HG02970 (cell line): Measurements from ENCODE around the gene ADGRG1.

Source experiments
- ATAC-seq: cut with Tn5 transposase; IDR thresholded peaks from one replicate; pipeline ENCODE4 v1.9.1; 2021; ENCODE audit warnings: mild to moderate bottlenecking, moderate library complexity, moderate number of reproducible peaks; ENCODE audit not compliant: unreplicated experiment, low FRiP score

Gene ADGRG1

GRCh38 chr16:57694725-57695679, 66.6 kb downstream of the ADGRG1 start, which contains the start of gene DRC7:
TSS of gene DRC7 (plus strand) at chr16:57694806. CDS start at chr16:57697950, 3,144 bp downstream.
- ATAC-seq: no peak

- no peak for ATAC-seq
Measured at GRCh38 chr16:57695680-57696069, 67.2 kb downstream of the ADGRG1 start.

GRCh38 chr16:57696240-57696639, 67.8 kb downstream of the ADGRG1 start:
- no peak for ATAC-seq

GRCh38 chr16:57697896-57698537, 69.6 kb downstream of the ADGRG1 start:
- ATAC-seq: no peak

GRCh38 chr16:57698812-57699405, 70.5 kb downstream of the ADGRG1 start:
- ATAC-seq: no peak

GRCh38 chr16:57699481-57699880, 71.1 kb downstream of the ADGRG1 start:
- no peak for ATAC-seq

GRCh38 chr16:57699899-57700298, 71.5 kb downstream of the ADGRG1 start:
- ATAC-seq: no peak

- no peak for ATAC-seq
Measured at GRCh38 chr16:57700781-57701551, 72.5 kb downstream of the ADGRG1 start.

- no peak for ATAC-seq
Measured at GRCh38 chr16:57701759-57702371, 73.4 kb downstream of the ADGRG1 start.

- no peak for ATAC-seq
Measured at GRCh38 chr16:57703416-57704010, 75.1 kb downstream of the ADGRG1 start.

- no peak for ATAC-seq
Measured at GRCh38 chr16:57704011-57704904, 75.8 kb downstream of the ADGRG1 start.

- ATAC-seq: no peak
Measured at GRCh38 chr16:57704905-57705852, 76.7 kb downstream of the ADGRG1 start.

GRCh38 chr16:57706717-57707116, 78.3 kb downstream of the ADGRG1 start:
- ATAC-seq: no peak

GRCh38 chr16:57707331-57707730, 78.9 kb downstream of the ADGRG1 start:
- ATAC-seq: no peak

GRCh38 chr16:57708168-57708567, 79.7 kb downstream of the ADGRG1 start:
- no peak for ATAC-seq

- ATAC-seq: no peak
Measured at GRCh38 chr16:57709663-57710062, 81.2 kb downstream of the ADGRG1 start.

- no peak for ATAC-seq
Measured at GRCh38 chr16:57711346-57711745, 82.9 kb downstream of the ADGRG1 start.

- ATAC-seq: no peak
Measured at GRCh38 chr16:57711993-57712392, 83.6 kb downstream of the ADGRG1 start.
